HG02885 (cell line): ENCODE measurements around the gene TLR7.

ENCODE experiments used
- ATAC-seq: cut with Tn5 transposase; IDR thresholded peaks from one replicate; pipeline ENCODE4 v1.9.1; 2021; ENCODE audit warnings: mild to moderate bottlenecking; ENCODE audit not compliant: unreplicated experiment, poor library complexity

Gene TLR7

GRCh38 chrX:12921886-12922598, 55.2 kb downstream of the TLR7 start:
- no peak for ATAC-seq

GRCh38 chrX:12922599-12922919, 55.7 kb downstream of the TLR7 start:
- no peak for ATAC-seq

DNA sequence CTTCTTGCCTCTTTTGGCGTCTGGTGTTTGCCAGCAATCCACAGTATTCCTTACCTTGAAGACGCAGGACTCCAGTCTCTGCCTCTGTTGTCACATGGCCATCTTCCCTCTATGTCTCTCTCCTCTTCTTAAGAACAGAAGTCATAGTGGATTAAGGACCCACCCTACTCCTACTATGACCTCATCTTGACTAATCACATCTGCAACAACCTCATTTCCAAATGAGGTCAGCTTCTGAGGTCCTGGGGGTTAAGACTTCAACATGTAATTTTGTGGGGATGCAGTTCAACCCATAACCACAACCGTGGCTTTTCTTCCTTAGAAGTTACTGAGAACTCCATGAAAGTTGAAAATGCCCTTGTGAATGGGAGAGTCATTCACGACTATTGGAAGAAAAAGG, 62.8 kb downstream of the TLR7 start:
- no peak for ATAC-seq

DNA sequence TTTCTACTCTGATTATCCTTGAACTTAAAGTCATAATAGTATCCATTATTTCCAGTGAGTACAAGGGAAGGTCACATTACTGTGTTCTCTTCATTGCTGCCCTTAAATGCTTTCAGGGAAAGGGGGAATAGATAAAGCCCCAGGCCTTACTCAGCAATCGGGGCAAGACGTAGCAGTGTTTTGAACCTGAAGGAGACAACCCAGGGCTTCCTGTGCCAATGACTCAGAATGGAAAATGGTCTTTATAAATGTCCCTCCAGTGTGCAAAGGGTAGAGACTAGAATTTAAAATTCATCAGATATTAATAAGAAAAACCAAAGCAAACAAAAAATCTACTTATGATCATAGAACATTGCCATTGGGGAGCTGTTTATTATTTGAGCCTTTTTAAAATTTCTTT, 63.3 kb downstream of the TLR7 start:
- no peak for ATAC-seq

DNA sequence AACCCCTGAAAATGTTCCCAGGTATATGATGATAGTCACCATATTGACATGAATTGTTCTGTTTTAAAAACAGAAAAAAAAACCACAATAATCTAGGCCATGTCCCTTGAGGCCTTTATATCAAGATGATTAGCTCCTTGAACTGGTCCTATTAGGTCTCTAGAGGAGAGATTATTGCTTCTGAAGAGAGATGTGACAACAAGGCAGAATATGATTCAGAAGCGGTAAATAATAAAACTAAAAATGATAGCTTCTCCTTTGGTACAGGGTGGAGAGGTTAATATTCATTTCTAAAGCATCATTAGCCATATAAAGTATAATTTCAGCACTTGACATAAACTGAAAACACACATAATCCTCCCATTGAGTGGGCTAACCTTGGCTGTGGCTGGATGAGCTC, 65.4 kb downstream of the TLR7 start:
- ATAC-seq, result no peak

GRCh38 chrX:12934850-12935249, 68.0 kb downstream of the TLR7 start:
- no peak for ATAC-seq

- no peak for ATAC-seq
These were observed 70.1 kb downstream of the TLR7 start for GRCh38 chrX:12936947-12937346.
